ENCODE measurements around the gene MTR.
A peak's percentile ranks its signal among the peaks of the same experiment; 100 is the strongest.

The MTR gene

DNA sequence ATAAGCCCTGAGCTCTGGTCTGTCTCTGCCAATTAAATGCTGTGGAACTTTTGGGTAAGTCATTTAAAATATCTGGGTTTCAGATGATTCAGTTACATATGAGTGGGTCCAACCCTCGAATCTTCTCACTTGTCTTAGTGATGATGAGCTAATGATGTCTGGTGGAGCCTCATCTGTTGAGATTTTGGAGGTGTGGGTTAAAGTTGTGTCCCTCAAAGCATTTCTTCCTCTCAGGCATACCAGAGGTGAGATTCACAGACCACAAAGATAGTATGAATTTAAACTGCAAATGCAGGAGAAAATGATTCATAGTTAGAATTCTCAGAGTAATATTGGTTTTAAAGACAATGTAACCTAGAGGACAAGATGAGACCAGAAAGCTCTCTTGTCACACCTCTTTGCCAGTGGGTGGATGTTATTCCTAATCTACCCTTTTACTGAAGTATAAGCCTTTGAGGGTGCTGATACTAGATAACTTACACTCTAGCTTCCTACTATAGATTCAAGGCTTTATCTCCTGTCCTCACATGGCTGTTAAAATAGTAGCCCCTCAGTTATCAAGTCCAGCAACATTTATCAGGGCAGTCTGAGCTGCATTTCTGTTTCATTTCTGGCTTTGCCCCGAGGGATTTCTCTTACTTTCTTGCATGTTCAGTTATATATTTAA, 118.4 kb downstream of the MTR start:
- no peak for DNase-seq

DNA sequence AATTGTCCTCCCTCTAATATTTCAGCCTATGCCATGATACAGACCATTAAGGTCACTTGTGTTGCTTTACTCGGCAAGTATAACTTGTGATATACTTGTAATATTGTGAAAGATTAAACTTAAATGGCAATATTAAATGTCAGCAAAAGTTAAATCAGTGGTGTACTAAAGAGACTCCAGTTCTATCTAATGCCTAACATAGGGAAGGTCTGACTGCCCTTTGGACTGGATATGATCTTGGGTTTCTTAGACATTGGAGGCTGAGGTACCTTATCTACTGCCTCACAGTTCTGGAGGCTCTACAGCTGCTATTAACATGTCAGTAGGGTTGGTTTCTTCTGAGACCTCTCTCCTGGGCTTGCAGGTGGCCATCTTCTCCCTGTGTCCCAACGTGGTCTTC, 119.3 kb downstream of the MTR start:
- DNase-seq = no peak

DNA sequence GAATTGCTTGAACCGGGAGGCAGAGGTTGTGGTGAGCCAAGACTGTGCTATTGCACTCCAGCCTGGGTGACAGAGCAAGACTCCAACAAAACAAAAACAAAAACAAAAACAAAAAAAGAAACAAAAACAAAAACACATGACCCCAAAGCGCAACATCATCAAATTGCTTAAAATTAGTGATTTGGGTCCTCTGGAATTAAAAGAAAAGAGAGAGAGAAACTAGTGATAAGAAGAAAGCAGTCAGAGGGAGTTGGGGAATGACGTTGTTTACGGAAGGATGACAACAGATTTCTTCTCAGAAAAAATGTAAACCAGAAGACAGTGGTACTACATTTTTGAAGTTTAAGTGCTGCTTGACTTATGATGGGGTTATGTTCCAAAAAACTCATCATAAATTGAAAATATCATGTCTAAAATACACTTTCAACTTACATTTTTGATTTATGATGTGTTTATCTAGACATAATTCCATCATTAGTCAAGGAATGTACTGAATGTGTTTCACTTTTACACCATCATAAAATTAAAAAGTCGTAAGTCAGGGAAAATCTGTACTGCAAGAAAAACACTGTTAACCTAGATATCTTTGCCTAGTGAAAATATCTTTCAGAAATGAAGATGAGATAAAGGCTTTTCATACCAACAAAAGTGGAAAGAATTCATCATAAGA, 121.2 kb downstream of the MTR start:
- DNase-seq = no peak

DNA sequence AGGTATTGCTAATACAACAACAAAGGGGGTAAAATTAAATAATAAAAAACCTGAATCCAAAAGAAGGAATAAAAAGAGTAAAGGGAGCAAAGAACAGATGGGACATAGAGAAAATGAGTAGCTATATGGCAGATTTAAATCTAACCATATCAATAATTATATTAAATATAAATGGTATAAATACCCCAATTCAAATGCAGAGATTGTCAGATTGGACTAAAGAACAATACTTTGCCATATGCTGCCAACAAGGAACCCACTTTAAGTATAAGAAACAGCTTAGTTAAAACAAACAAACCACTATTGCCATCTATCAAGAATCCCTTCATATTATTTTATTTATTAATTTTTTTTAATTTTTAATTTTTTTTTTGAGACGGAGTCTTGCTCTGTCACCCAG, 122.4 kb downstream of the MTR start:
- no peak for DNase-seq

DNA sequence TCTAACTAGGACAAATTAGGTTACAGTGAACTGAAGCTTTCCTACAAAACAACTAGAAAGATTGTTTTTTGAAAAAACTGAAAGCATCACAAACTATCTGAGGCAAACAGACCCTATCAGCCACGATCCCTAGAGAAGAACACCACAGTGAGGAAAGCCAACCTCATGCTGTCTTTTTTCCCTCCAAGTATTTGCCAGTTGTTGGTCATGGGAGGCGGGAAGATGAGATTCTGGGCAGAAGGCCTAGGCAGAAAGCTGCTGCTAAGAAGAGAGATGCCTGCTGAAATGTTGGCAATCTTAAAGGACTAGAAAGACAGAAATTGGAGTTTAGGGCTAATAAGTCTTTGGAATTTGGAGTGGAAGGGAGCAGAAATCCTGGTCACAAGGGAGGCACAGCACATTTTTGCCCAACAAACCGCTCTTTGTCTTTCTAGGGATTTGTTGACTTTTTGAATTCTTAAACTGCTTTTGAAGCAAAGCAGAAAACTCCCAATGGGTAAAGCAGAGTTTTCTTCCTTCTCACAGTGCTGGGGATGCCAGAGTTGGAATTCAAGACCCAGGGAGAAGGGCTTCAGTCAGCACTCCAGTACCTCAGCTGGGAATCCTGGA, 125.3 kb downstream of the MTR start:
- DNase-seq = no peak

DNA sequence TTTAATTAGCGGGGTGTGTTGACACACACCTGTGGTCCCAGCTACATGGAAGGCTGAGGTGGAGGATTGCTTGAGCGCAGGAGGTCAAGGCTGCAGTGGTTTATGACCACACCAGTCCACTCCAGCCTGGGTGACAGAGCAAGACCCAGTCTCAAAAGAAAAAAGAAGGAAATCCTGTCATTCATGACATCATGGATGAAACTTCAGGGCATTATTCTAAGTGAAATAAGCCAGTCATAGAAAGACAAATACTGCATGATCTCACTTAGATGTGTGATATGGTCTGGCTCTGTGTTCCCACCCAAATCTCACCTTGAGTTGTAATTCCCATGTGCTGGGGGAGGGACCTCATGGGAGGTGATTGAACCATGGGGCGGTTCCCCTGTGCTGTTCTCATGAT, 126.5 kb downstream of the MTR start:
- no peak for DNase-seq

DNA sequence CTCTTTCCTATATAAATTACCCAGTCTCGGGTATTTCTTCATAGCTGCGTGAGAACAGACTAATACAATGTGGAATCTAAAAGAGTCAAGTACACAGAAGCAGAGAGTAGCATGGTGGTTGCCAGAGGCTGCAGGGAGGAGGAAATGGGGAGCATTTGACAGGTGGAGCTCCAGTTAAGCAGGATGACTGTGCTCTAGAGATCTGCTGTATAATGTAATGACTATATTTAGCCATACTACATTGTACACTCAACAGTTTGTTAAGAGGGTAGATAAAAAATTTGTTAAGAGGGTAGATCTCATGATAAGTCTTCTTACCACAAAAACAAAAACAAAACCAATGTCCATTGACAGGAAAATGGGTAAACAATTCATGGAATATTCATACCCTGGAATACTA, 127.1 kb downstream of the MTR start:
- no peak for DNase-seq

DNA sequence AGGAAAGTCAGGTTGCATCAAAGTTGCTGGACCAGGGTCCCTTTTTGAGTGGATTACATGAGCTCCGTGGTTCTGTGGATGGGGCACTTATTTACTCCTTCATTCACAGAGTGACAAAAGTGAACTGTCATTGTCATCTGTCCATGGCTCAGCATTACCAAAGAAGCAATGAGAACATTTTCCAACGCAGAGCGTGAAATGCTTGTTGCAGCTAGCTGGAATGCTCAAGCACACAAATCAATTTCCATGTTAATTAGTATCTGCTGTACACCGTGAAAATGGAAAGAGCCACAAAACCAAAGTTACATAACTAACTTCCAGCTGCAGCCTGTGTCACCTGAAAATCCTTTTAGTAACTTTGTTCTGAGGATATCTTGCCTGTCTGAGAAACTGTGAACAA, 130.3 kb downstream of the MTR start:
- DNase-seq = no peak

DNA sequence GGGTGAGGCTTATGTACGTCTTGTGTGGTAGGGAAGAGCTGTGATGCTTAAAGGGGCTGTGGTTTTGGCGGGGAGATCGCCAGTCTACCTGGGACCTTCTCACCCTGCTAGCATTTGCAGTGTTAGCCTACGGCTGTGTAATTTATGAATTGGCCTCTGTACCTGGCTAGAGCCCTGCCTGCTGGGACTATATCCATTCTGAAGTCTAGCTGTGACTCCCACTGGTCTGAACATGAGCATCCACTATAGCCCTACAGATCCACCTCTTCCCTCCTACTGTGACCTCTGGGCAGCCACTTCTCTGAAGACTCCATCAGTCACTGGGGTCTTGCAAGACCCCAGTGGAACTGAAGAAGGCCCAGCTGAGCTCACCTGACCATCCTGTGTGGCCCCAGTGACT, 135.4 kb downstream of the MTR start:
- DNase-seq = no peak

DNA sequence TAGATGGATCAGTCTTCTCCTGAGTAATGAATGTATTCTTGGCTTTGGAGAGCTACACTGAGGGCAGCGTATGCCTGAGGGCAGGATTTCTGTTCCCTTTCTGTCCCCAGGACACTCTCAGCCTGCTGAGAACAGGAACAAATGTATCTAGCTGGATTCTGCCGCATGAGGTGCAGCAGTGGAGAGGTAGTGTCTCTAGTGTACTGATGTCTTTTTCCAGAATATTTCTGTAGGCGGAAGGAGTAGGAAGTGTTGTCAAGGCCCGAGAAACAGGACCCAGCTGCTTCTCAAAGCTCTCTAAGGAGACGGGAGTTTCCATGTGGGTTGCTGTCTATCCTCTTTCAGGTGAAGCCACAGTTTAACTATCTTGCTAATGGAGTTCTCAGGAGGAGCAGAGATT, 143.7 kb downstream of the MTR start:
- no peak for DNase-seq

DNA sequence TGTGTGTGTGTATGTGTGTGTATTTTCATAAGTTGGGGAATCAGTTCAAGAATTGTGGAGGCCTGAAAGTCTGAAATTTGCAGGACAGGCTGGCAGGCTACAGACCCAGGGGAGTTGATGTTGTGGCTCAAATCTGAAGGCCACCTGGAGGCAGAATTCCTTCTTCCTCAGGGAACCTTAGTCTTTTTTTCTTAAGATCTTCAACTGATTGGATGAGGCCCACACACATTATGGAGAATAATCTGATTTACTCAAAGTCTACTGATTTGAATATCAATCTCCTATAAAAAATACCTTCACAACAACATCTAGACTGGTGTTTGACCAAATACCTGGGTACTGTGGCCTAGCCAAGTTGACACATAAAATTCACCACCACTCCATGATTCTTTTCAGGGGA, 147.3 kb downstream of the MTR start:
- no peak for DNase-seq

DNA sequence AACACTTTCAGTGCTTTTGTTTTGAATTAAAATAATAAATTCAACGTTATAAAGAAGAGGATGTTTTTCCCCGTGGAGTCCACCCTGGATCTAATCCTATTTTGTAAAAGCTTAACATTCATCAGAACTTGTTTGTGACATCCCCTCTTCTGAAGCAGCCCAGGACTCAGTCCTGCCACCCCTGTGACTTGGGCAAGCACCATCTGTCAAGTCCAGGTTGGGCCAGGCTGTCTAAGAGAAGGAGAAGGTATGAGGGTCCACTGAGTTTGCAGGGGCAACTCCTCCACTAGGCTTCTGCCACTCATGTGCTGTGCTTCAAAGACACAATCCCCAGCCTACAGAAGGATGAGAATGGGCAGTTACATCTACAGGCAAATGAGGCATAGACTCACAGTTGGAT, 149.5 kb downstream of the MTR start:
- no peak for DNase-seq

DNA sequence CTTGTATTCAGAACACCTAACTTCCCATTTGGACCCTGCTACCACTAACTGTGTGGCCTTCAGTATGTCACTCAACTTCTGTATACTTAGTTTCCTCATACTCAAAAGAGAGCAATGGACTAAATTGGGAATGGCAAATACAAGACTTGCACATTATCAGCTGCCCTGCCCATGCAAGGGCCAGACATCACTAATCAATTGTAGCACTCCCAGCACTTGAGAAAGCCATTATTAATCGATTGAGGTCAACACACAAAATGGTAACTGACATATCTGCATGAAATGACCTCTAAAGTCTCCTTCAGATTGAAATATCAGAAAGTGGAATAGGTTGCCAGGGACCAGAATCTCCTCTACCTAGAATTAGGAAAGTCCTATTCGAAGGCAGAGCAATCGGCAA, 149.9 kb downstream of the MTR start:
- no peak for DNase-seq

DNA sequence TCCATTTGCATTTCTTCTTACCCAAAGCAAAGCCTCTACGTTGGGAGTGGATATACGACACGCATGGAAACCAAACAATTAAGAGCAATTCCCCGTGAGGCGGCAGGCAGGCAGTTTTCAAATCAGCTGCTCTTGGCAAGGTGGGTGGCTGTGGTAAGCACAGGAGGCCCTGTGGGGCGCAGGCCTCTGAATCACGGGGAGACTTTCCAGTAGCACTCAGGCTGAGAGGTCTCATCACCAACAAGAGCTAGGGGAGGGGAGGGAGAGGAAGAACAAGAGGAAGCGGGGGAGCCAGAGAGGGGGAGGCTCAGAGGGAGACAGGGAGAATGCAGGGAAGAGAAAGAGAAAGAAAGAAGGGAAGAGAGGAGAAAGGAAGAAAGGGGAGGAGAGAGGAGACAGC, 152.7 kb downstream of the MTR start:
- DNase-seq = no peak

DNA sequence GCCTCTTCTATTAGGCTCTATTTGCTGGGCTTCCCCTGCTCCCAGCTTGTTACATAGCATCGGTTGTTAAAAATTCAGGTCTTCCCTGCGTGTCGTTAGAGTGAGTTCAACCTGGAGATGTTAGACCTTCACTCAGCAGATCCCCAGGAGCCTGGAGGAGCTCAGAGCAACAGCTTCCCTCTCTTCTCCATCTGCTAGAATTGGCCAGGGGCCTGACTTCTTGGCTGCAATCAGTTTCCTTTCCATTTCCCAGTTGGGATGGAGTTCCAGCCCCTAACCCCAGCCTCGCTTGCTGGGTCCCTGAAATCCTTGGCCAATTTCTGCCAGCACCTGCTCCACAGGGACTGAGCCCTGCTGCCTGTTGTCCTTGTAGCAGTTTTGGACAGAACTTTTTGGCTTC, 153.3 kb downstream of the MTR start:
- no peak for DNase-seq

DNA sequence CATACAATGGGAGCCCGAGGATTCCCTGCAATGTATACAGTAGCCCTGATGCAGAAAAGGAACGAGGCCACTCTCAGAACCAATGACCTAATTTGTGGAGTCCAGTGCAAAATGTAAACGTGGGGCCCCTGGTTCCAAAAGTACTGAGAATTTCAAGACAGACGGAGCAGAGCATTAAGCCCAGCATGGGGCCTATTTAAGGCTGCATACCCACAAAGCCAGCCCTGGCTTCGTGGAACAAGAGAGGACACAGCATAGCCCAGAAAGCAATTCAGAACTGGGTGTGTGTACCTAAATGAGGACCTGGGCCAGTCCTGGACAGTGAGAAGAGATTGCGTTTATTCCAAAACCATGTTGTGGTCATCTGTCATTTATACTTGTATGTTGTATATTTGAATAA, 153.9 kb downstream of the MTR start:
- DNase-seq = peak; percentile 14

DNA sequence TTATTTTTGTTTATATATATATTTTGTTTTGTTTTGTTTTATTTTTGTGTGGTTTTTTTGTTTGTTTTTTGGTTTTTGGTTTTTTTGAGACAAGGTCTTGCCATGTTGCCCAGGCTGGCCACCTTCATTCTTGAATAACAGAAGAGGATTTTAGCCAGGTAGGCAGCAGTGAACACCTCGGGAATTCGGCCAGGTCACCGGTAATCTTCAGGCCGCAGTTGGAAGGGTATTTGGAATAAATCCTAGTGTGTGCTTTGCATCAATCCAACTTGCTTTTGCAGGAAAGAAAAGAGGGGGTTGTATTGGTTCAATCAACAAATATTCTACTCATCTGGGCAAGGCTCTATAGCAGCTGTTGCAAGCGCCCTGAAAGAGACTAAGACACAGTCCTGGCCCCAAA, 155.3 kb downstream of the MTR start:
- DNase-seq = no peak

DNA sequence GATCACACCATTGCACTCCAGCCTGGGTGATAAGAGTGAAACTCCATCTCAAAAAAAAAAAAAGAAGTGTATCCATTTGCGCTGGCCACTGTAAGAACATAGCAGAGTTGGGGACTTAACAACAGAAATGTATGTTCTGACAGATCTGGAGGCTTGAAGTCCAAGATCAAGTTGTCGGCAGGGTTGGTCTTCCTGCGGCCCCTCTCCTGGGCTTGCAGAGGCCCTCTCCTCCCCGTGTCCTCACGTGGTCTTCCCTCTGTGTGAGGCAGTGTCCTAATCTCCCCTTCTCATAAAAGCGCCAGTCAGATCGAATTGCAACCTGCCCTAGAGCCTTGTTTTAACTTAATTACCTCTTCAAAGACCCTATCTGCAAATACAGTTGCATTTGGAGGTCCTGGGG, 156.6 kb downstream of the MTR start:
- DNase-seq = no peak

DNA sequence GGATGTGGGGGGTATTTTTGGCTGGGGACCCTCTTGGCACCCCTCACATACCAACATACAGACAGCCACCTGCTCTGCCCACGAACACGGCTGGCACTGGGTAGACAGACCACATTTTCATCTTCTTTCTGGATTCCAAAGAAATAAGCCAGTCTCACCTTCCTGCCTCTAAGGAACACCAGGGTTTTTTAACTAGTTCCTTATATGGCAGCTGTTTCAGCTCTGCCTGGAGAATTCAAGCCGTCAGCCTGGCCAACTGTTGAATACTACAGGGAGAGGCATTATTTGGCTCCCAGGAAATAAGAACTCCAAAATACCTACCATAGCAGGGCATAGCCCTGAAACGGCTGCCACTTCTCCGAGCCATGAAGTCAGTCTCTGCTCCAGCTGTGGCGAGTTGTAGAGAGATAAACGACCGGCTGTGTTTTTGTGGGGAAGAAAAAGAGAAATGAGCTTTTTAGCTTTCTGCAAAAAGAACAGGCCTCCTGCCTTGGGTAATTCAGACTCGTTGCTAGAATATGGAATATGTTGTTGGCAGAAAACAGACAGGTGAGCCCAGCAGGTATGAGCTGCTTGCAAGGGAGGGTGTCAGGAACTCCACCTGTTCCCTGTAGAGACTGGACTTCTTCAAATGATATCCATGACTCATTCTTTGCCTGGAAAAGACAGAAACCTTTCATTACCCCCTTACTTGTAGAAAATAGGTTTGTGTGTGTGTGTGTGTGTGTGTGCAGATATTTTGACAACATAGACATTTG, 157.3 kb downstream of the MTR start:
- no peak for DNase-seq

DNA sequence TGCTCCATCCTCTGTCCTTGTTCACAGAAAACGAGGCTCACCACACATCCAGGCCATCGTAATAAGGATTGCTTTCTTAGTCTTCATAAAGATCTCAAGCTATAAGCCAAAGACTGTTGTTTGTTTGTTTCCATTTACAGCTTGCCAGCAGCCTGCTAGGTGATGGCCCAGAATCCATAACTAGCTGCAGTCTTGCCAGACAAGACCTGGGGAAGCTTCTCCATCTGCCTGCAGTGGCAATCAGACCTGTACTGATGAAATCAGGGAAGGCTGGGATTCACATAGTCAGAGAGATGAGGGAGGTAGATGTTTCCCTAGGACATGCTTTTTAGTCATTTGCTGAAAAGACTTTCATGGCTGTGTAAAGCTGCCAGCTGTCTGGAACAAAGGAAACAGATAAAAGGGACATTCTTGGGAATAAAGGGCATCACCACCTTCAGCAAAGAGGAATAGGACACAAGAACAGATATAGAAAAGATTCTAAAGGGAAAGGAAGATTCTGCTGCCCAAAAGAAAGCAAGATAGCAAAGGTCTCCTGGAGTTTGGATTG, 158.1 kb downstream of the MTR start:
- no peak for DNase-seq

All from retina (tissue), 1 donor.